GM21447 (cell line): ENCODE data around the gene DDR2.

Experiments used
- ATAC-seq: cut with Tn5 transposase; IDR thresholded peaks from one replicate; pipeline ENCODE4 v1.9.1; 2021; ENCODE audit not compliant: unreplicated experiment

Gene DDR2

GRCh38 chr1:162629077-162629627, 3.1 kb upstream of the DDR2 start:
- ATAC-seq: no peak

- no peak for ATAC-seq
Observed at GRCh38 chr1:162629651-162630050, 2.6 kb upstream of the DDR2 start.

GRCh38 chr1:162631546-162632191, 595 bp upstream of the DDR2 start:
- ATAC-seq: no peak

GRCh38 chr1:162632698-162633080, 425 bp downstream of the DDR2 start:
- no peak for ATAC-seq

GRCh38 chr1:162633081-162633762, 958 bp downstream of the DDR2 start:
- ATAC-seq: peak; percentile 66

- no peak for ATAC-seq
Observed at GRCh38 chr1:162635418-162635817, 3.2 kb downstream of the DDR2 start.

GRCh38 chr1:162639718-162640117, 7.5 kb downstream of the DDR2 start:
- ATAC-seq: no peak

- ATAC-seq: no peak
Observed at GRCh38 chr1:162641114-162641513, 8.8 kb downstream of the DDR2 start.

GRCh38 chr1:162644986-162645314, 12.7 kb downstream of the DDR2 start:
- ATAC-seq: no peak

- ATAC-seq: no peak
Observed at GRCh38 chr1:162645666-162646065, 13.4 kb downstream of the DDR2 start.

- no peak for ATAC-seq
Observed at GRCh38 chr1:162649583-162649982, 17.3 kb downstream of the DDR2 start.

GRCh38 chr1:162654915-162655620, 22.8 kb downstream of the DDR2 start:
- no peak for ATAC-seq

GRCh38 chr1:162656266-162656665, 24.0 kb downstream of the DDR2 start:
- no peak for ATAC-seq

GRCh38 chr1:162660574-162660973, 28.3 kb downstream of the DDR2 start:
- ATAC-seq: no peak

- no peak for ATAC-seq
Observed at GRCh38 chr1:162661336-162661735, 29.1 kb downstream of the DDR2 start.

- no peak for ATAC-seq
Observed at GRCh38 chr1:162662013-162662412, 29.7 kb downstream of the DDR2 start.

- ATAC-seq: no peak
Observed at GRCh38 chr1:162663086-162663485, 30.8 kb downstream of the DDR2 start.

GRCh38 chr1:162663589-162664106, 31.4 kb downstream of the DDR2 start:
- ATAC-seq: no peak

- ATAC-seq: no peak
Observed at GRCh38 chr1:162666006-162666645, 33.9 kb downstream of the DDR2 start.

GRCh38 chr1:162667381-162668080, 35.3 kb downstream of the DDR2 start:
- ATAC-seq: no peak
